GM18951 (cell line): Measurements from ENCODE around the gene PRR13.
A peak's percentile ranks its signal among the peaks of the same experiment; 100 is the strongest.
"Not testable (repeated sequence)": the region's sequence is repeated elsewhere in the genome, so short reads cannot be mapped to it uniquely, and the experiment has no call there.

Experiments used
- POLR2A ChIP-seq: IDR thresholded peaks from 4 replicates; pipeline ENCODE4 v1.6.1; 2011; ENCODE audit warnings: mild to moderate bottlenecking; ENCODE audit not compliant: insufficient read length, insufficient read depth; ENCODE audit errors: extremely low read depth
- in situ Hi-C: fragments of 300-500 bp; cut with MboI; formaldehyde crosslinking; loops from one replicate; pipeline ENCODE4 v1.12.0; 2022; ENCODE audit warnings: low sequenced_read_pairs, mixed read lengths, inconsistent platforms; ENCODE audit not compliant: unreplicated experiment

PRR13 gene

DNA sequence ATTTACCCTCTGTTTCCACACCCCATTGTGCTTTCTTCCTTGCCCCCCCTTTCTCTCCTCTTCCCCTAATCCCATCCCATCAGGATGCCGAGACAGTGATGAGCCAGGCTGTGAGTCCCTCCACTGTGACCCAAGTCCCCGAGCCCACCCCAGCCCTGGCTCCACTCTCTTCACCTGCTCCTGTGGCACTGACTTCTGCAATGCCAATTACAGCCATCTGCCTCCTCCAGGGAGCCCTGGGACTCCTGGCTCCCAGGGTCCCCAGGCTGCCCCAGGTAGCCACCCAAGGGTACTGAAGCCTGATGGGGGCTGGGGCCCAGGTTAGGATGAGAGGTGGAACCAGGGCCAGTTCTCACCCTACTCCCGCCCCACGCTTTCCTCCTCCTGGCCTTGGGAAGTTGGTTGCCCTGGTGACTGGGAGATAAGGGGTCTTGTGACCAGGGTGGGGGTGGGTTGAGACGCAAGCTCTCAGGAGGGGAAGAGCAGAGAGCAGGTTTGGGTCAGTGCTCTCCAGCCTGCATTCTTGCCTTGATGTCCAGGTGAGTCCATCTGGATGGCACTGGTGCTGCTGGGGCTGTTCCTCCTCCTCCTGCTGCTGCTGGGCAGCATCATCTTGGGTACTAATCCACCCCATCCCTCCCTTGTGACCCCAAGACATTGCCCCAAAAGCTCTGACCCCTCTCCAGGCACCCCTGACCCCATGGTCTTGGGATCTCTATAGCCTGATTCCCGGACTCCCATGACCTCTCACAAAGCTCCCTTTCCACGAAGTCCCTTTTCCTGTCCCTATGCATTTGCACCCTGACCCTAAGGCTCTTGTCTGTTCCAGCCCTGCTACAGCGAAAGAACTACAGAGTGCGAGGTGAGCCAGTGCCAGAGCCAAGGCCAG lies 16.7 kb upstream of the PRR13 start:
- no peak for TF ChIP-seq POLR2A
- in situ Hi-C loops: loop anchor here (5.0 kb wide), 1 partner anchor 73 kb away; no protein-coding TSS in a partner anchor

DNA sequence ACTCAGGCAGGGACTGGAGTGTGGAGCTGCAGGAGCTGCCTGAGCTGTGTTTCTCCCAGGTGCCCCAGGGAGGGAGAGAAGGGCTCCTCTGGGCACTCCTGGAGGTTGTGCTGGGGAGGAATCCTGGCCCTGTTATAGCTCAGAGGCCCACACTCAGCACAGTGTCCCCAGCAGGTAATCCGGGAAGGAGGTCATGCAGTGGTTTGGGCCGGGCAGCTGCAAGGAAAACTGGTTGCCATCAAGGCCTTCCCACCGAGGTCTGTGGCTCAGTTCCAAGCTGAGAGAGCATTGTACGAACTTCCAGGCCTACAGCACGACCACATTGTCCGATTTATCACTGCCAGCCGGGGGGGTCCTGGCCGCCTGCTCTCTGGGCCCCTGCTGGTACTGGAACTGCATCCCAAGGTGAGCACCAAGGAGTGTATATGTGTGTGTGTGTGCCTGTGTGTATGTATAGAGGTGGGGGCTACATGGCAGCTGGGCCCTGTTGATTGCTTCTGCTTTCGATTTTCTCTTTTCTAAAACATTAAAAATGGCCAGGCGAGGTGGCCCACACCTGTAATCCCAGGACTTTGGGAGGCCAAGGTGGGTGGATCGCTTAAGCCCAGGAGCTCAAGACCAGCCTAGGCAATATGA lies 15.9 kb upstream of the PRR13 start:
- TF ChIP-seq POLR2A: no peak
- in situ Hi-C loops: no loop called here

DNA sequence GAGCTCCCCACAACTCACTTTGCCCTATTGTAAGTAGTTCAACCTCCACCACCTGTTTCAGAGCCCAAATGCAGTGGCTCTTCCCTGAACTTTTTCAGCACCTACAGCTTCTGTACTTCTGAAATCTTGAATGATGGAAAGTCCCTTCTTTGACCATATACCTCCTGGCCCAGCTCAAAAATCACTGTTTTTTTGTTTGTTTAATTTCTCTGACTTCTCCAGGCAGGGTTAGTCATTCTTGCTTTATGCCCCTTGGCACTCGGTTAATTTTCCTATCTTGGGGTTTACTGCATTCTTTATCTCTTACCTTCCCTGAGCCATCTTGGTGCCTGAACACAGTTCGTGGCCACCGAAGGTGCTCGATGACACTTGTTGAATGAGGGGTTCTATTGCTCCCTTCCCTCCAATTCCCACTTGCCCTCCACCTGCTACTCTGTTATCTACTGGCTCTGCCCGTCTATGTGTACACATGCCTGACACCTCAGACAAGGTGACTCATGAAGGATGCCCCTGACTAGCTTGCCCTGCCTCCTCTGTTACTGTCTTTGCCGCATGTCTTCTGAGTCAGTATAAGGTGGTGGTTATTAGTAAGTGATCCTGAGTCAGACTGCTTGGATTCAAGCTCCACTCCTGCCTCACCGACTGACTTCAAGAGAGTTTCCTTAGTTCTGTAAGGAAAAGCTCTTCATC lies 13.5 kb upstream of the PRR13 start:
- no peak for TF ChIP-seq POLR2A
- in situ Hi-C loops: no loop called here

DNA sequence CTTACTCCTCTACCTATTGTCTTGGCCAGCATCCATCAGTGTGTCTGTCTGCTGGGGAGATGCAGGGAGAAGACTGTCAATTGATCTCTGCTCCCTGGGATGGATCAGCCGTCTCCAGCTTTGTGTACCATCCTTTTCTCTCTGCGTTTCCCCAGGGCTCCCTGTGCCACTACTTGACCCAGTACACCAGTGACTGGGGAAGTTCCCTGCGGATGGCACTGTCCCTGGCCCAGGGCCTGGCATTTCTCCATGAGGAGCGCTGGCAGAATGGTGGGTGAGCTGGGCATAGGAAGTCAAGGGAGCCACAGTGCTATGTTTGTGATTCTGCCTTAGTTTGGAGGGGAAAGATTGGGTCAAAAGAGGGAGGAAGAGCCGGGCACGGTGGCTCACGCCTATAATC lies 12.8 kb upstream of the PRR13 start:
- in situ Hi-C loops: no loop called here
- TF ChIP-seq POLR2A: no peak

DNA sequence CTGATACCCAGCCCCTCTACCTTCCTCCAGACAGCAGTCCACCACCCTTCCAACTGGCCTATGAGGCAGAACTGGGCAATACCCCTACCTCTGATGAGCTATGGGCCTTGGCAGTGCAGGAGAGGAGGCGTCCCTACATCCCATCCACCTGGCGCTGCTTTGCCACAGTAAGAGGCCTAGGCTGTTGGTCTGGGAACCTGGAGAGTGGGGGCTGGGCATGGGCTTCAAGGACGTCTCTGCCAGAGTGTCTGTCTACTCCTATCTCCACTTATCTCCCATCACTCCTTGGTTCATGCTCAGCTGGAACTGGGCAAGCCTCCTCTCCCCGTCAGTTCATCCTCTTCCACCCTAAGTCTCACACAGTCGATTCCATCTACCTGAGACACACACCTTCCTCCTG lies 11.4 kb upstream of the PRR13 start:
- TF ChIP-seq POLR2A: no peak
- in situ Hi-C loops: no loop called here

DNA sequence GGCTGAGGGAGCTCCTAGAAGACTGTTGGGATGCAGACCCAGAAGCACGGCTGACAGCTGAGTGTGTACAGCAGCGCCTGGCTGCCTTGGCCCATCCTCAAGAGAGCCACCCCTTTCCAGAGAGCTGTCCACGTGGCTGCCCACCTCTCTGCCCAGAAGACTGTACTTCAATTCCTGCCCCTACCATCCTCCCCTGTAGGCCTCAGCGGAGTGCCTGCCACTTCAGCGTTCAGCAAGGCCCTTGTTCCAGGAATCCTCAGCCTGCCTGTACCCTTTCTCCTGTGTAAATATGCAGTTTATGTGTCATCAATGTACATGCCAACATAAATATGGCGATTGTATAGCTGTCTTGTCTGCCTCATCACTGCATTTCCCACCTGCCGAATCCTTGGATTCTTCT lies 10.3 kb upstream of the PRR13 start:
- in situ Hi-C loops: no loop called here
- no peak for TF ChIP-seq POLR2A

DNA sequence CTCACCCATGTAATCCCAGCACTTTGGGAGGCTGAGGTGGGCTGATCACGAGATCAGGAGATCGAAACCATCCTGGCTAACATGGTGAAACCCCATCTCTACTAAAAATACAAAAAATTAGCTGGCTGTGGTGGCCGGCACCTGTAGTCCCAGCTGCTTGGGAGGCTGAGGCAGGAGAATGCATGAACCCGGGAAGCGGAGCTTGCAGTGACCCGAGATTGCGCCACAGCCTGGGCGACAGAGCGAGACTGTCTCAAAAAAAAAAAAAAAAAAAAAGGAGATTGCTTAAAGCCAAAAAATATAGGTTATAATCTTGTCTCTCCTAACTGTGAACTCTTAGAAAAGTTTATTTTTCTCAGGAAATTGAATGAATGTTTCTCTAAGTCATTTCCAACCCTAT lies 6.2 kb upstream of the PRR13 start:
- in situ Hi-C loops: not testable (repeated sequence)

DNA sequence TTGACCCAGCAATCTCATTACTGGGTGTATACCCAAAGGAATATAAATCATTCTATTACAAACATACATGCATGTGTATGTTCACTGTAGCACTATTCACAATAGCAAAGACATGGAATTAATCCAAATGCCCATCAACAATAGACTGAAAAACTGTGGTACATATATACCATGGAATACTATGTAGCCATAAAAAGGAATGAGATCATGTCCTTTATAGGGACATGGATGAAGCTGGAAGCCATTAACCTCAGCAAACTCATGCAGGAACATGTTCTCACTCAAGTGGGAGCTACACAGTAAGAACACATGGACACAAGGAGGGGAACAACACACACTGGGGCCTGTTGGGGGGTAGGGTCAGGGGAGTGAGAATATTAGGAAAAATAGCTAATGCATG lies 2.0 kb upstream of the PRR13 start:
- in situ Hi-C loops: not testable (repeated sequence)

DNA sequence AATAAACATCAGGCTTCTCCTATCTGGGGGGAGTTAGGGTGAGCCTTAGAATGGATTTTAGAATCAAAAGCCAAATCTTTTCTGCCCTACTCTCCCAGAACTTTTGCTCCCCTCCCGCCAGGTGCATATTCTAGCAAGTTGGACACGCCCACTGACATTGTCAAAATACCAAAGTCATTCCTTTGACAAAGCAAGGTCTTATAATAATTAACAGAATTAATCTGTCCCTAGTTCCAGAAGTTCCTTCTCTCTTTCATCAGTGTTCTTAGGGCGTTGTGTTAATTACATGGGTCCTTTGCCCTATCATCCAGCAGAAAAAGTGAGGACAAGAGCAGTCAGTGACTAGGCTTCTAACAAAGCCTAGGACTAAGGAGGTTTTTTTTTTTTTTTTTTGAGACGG lies 2.4 kb downstream of the PRR13 start:
- in situ Hi-C loops: no loop called here
- no peak for TF ChIP-seq POLR2A

DNA sequence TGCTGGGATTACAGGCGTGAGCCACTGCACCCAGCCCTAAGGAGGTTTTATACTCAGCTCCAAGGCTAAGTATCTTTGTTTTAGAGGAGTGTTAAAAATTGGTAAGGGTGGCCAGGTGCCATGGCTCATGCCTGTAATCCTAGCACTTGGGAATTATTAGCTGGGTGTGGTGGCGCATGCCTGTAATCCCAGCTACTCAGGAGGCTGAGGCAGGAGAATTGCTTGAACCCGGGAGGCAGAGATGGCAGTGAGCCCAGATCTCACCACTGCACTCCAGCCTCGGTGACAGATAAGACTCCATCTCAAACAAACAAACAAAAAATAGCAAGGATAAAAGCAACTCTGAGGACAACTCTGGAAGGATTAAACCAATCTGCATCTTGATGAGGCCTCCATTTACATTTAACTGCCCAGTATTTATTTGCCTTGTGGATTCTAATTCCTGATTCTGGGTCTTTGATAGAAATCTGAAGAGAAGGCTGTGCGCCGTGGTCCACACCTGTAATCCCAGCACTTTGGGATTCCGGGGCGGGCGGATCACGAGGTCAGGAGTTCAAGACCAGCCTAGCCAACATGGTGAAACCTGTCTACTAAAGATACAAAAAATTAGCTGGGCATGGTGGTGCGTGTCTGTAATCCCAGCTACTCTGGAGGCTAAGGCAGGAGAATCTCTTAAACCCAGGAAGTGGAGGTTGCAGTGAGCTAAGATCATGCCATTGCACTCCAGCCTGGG lies 3.2 kb downstream of the PRR13 start:
- in situ Hi-C loops: not testable (repeated sequence)

DNA sequence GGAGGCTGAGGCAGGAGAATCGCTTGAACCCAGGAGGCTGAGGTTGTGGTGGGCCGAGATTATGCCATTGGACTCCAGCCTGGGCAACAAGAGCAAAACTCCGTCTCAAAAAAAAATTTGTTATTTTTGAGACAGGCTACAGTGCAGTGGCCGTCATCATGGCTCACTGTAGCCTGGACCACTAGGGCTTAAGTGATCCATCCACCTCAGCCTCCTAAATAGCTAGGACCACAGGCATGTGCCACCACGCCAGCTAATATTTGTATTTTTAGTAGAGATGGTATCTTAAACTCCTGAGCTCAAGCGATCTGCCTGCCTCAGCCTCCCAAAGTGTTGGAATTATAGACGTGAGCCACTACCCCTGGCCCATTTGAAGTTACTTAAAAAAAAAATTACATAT lies 9.4 kb downstream of the PRR13 start:
- in situ Hi-C loops: no loop called here

DNA sequence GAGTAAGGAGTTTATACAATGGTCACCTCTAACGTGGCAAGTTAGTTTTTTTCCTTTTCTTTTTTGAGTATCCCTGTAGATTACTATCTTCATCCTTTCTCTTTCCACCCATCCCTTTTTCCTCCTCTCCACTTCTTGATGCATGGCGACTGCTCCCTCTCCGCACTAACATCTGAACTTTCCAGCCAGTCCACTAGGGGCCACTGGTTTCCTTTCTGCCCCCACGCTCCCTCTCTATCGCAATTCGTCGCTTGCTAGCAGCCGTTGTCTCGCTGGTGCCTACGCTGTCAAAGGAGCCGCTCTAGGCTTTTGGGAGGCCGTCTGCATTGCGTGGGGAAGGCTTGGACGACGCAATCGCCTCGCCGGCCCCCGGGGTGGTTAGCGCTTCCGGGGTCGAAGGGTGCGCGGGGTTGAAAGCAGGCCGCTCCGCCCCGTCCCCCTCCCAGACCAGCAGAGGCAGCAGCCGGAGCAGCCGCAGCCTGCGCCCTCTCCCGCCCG lies 10.2 kb downstream of the PRR13 start, which contains the start of gene PCBP2:
Gene PCBP2, plus strand, starts transcription at position 442 of the 498 bp plus-strand sequence. CDS start 2,699 bp downstream, outside the sequence.
- in situ Hi-C loops: no loop called here

More for the DNA sequence above, 9.4 kb downstream of the PRR13 start:
- TF ChIP-seq POLR2A: no peak

More for the DNA sequence above, 10.2 kb downstream of the PRR13 start, which contains the start of gene PCBP2:
- TF ChIP-seq POLR2A: peak; percentile 88
